ENCODE measurements around the gene SYT13. TPM values are rescaled to one million over a fixed set of nuclear protein-coding genes. Genes with fewer than 3 reads are reported as not detected.

The SYT13 gene
- polyA plus RNA-seq, 1 donor (not counting 4 experiments of a cell fraction or from before 2014, with no cell fraction given), result not detected

GRCh38 chr11:45208135-45208534, 78.0 kb downstream of the SYT13 start:
- DNase-seq (ENCODE audit: low read depth, low spot score) (no peak), FAIRE-seq (no peak)
- Histone ChIP-seq H3K4me1 (ENCODE audit: control insufficient read depth, extremely low read depth, insufficient read depth, low read length) (no peaks in the 10 kb centered on the region), H3K36me3 (ENCODE audit: control insufficient read depth in 2 of 2, extremely low read depth in 1 of 2, insufficient read depth in 2 of 2, low read length in 2 of 2) (peaks cover 0 to 1% of the 10 kb centered on the region in 2 experiments), H3K9me1 (ENCODE audit: control insufficient read depth, extremely low read depth, insufficient read depth, low read length) (no peaks in the 10 kb centered on the region), H3K4me2 (ENCODE audit: control insufficient read depth, extremely low read depth, insufficient read depth, low read depth, low read length) (no peak overlapping the region), H3K4me3 (ENCODE audit: control insufficient read depth in 2 of 3, extremely low read depth in 1 of 3, insufficient read depth in 2 of 3, low read depth in 1 of 3, low read length in 3 of 3) (no peak overlapping the region), H3K79me2 (ENCODE audit: control insufficient read depth, insufficient read depth, low read length) (no peaks in the 10 kb centered on the region), H2AFZ (ENCODE audit: control insufficient read depth, low read length) (no peak overlapping the region), H3K9ac (ENCODE audit: control insufficient read depth, extremely low read depth, insufficient read depth, low read length) (no peak overlapping the region), H3K27ac (ENCODE audit: control insufficient read depth, insufficient read depth, low read length) (no peak overlapping the region), H3K9me3 (ENCODE audit: control insufficient read depth, low read depth, low read length) (no peaks in the 10 kb centered on the region), H4K20me1 (ENCODE audit: control insufficient read depth, extremely low read depth, insufficient read depth, low read length) (no peaks in the 10 kb centered on the region), H3K27me3 (ENCODE audit: control insufficient read depth, extremely low read depth, insufficient read depth, low read length) (no peaks in the 10 kb centered on the region)
- TF ChIP-seq EZH2 (IDR thresholded peaks at IDR 0.05; ENCODE audit: low read length) (no peak), CTCF (optimal IDR thresholded peaks at IDR 0.05 in 1 of 3, IDR thresholded peaks at IDR 0.05 in 1 of 3, conservative IDR thresholded peaks at IDR 0.05 in 1 of 3; ENCODE audit: extremely low read depth in 1 of 3, insufficient read depth in 2 of 3, low read length in 3 of 3) (no peak)
- dilution Hi-C loops (cut with MboI; ENCODE audit: extremely low pct_ligation_motif_present, low sequenced_read_pairs), result no loop called here

- Histone ChIP-seq H3K79me2 (ENCODE audit: control insufficient read depth, insufficient read depth, low read length) (no peaks in the 10 kb centered on the region), H3K4me2 (ENCODE audit: control insufficient read depth, extremely low read depth, insufficient read depth, low read depth, low read length) (no peak overlapping the region), H2AFZ (ENCODE audit: control insufficient read depth, low read length) (no peak overlapping the region), H3K9me3 (ENCODE audit: control insufficient read depth, low read depth, low read length) (no peaks in the 10 kb centered on the region), H3K4me3 (ENCODE audit: control insufficient read depth in 2 of 3, extremely low read depth in 1 of 3, insufficient read depth in 2 of 3, low read depth in 1 of 3, low read length in 3 of 3) (no peak overlapping the region), H3K27me3 (ENCODE audit: control insufficient read depth, extremely low read depth, insufficient read depth, low read length) (no peaks in the 10 kb centered on the region), H3K36me3 (ENCODE audit: control insufficient read depth in 2 of 2, extremely low read depth in 1 of 2, insufficient read depth in 2 of 2, low read length in 2 of 2) (peaks cover 0 to 1% of the 10 kb centered on the region in 2 experiments), H3K9me1 (ENCODE audit: control insufficient read depth, extremely low read depth, insufficient read depth, low read length) (no peaks in the 10 kb centered on the region), H4K20me1 (ENCODE audit: control insufficient read depth, extremely low read depth, insufficient read depth, low read length) (no peaks in the 10 kb centered on the region), H3K9ac (ENCODE audit: control insufficient read depth, extremely low read depth, insufficient read depth, low read length) (no peak overlapping the region), H3K27ac (ENCODE audit: control insufficient read depth, insufficient read depth, low read length) (no peak overlapping the region), H3K4me1 (ENCODE audit: control insufficient read depth, extremely low read depth, insufficient read depth, low read length) (no peaks in the 10 kb centered on the region)
- FAIRE-seq (no peak), DNase-seq (ENCODE audit: low read depth, low spot score) (no peak)
- dilution Hi-C loops (cut with MboI; ENCODE audit: extremely low pct_ligation_motif_present, low sequenced_read_pairs), result no loop called here
- TF ChIP-seq EZH2 (IDR thresholded peaks at IDR 0.05; ENCODE audit: low read length) (no peak), CTCF (optimal IDR thresholded peaks at IDR 0.05 in 1 of 3, IDR thresholded peaks at IDR 0.05 in 1 of 3, conservative IDR thresholded peaks at IDR 0.05 in 1 of 3; ENCODE audit: extremely low read depth in 1 of 3, insufficient read depth in 2 of 3, low read length in 3 of 3) (no peak)
Measured at GRCh38 chr11:45205978-45206377, 80.2 kb downstream of the SYT13 start.

Measured in keratinocyte (primary cell).